ENCODE results near the gene PTH2.

DNA sequence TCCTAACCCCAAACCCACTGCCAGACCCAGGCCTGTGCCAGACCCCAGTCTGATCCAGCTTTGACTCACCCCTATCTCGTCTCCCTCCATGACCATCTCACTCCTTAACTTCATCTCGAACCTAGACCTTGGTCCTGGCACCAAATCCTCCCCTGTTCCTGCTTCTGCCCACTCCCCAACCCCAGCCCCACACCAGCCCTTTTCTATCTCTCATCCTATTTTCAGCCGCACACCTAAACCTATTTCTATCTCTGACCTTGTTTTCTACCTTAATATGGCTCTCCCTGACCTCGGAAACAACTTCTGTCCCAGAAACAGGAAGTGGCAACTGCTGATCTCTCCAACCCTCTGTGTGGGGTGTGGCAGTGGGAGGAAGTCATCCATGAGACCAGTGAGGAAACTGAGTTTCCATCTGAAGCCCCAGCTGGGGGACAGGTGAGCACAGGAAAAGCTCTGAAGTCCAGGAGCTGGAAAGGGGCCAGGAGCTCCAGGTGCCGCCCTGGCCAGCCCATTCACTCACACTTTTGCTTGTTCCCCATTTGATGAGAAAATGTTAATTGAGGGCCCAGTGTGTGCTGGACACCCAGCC is 13.7 kb downstream of the PTH2 start:
- TF ChIP-seq, protein P1, sequence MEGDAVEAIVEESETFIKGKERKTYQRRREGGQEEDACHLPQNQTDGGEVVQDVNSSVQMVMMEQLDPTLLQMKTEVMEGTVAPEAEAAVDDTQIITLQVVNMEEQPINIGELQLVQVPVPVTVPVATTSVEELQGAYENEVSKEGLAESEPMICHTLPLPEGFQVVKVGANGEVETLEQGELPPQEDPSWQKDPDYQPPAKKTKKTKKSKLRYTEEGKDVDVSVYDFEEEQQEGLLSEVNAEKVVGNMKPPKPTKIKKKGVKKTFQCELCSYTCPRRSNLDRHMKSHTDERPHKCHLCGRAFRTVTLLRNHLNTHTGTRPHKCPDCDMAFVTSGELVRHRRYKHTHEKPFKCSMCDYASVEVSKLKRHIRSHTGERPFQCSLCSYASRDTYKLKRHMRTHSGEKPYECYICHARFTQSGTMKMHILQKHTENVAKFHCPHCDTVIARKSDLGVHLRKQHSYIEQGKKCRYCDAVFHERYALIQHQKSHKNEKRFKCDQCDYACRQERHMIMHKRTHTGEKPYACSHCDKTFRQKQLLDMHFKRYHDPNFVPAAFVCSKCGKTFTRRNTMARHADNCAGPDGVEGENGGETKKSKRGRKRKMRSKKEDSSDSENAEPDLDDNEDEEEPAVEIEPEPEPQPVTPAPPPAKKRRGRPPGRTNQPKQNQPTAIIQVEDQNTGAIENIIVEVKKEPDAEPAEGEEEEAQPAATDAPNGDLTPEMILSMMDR (IDR thresholded peaks at IDR 0.05) = no peak
- TF ChIP-seq POLR2A (IDR thresholded peaks at IDR 0.05) = no peak

Measured in sigmoid colon (tissue), 3 donors.